Measurements from ENCODE around the gene RBBP7.

RBBP7 gene

DNA sequence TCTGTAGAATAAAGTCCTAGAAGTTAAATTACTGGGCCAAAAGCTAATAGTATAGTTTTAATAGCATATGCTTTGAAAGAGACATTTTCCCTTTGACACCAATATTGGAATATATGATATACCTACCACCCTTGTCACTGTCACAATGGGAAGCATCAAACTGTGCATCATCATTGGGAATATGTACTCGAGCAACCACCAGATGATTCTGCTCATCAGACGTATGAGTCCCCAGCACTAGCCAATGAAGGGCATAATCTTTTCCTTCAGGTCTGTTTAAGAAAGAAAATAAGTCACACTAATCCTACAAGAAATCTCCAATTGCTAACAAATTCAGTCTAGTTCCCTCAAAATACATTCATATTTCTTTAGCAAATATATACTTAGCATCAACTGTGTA is 7.3 kb downstream of the RBBP7 start:
- DNase-seq, result no peak

DNA sequence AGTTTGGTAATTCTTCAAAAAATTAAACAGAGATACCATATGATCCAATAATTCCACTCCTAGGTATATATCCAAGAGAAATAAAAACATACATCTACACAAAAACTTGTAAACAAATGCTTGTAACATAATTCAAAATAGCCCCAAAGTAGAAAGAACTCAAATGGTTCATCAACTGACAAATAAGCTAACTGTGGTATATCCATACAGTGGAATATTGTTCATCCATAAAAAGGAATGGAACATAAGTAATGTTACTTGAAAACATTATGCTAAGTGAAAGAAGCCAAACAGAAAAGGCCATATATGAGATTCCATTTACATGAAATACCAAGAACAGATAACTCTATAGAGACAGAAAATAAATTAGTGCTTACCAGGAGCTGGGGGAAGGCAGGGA is 13.4 kb downstream of the RBBP7 start:
- no peak for DNase-seq

DNA sequence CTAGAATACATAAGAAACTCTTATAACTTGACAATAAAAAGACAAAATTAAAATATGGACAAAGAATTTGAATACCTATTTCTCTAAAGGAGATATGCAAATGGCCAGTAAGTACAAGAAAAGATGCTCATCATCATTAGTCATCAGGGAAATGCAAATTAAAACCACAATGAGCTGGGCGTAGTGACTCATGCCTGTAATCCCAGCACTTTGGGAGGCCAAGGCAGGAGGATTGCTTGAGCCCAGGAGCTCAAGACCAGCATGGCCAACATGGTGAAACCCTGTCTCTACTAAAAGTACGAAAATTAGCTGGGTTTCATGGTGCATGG is 14.1 kb downstream of the RBBP7 start:
- DNase-seq, result peak in 1 of 2 experiments; percentile 2

DNA sequence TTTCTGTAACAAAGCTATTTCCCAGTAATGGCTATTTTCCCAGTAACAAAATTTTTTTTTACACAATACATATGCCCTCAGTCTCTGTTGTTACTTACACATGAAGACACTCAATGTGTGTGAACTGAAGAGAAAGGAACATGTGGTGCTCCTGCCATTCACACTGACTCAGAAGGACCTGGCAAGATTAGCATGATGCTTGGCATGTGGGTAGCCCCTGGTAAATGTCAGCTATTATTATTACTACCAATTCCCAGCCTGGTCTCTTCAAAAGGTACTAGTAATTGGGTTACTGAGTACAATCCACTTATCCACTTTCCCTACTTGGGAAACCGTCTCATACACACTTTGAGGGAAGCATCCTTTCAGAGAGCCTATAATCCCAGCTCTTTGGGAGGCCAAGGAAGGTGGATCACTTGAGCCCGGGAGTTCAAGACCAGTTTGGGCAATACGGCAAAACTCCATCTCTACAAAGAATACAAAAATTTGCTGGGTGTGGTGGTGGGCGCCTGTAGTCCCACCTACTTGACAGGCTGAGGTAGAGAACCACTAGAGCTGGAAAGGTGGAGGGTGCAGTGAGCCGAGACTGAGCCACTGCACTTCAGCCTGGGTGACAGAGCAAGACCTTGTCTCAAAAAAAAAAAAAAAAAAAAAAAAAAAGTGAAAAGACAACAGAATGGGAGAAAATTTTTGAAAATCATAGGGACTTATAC is 14.6 kb downstream of the RBBP7 start:
- no peak for DNase-seq

DNA sequence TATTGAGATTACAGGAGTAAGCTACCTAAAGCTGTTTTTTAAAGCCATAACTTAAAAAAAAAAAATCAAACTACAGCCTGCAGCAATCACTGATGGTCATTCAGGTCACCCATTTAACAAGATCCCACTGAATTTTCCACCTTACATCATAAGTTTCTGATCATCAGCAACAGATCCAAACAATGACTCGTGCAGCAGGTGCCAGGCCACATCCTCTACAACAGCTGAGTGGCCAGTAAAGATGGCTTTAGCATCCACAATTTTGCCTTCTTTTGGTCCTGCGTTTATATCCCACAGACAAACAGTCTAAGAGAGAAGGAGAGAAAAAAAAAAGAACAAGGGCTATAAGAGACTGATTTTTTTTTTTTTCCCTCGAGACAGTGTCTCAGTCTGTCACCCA is 16.6 kb downstream of the RBBP7 start:
- no peak for DNase-seq

DNA sequence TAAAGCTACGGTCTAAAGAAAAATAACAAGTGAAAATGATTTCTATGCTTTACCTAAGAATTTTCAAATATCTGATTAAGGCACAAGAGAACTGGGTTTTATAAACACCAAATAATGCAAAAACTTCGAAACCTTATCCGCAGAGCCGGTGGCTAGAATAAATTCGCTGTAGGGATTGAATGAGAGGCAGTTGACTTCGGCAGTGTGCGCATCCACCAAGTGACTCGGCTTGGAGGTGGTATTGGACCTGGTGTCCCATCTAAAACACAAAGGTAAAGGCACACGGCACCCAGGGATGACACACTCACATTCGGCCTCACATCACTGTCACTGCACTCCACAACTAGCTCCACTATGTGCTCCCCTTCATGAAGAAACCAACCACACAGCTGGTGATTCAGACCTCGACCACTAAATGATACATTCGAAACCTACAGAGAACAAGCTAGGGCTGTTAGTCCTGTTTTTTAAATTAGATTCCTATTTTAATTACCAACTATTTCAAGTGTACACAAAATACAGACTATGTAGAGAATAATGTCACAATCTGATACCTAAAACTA is 17.5 kb downstream of the RBBP7 start:
- DNase-seq, result no peak

DNA sequence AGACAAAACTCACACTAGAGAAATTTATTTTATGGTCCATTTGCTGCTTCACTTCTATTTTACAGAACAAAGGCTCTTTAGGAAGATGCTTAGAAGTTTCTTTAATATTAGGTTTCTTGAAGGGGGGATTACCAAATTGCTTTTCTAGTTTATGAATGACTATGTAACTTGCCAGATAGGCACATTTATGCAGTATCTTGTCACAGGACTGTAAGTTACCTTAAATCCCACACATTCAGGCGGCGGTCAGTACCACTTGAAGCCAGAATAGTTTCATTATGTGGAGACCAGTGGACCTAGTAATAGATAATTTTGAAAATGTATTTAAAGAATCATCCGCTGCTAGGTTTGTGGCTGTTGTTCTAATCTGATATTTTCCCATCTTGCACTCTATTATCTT is 18.3 kb downstream of the RBBP7 start:
- no peak for DNase-seq

DNA sequence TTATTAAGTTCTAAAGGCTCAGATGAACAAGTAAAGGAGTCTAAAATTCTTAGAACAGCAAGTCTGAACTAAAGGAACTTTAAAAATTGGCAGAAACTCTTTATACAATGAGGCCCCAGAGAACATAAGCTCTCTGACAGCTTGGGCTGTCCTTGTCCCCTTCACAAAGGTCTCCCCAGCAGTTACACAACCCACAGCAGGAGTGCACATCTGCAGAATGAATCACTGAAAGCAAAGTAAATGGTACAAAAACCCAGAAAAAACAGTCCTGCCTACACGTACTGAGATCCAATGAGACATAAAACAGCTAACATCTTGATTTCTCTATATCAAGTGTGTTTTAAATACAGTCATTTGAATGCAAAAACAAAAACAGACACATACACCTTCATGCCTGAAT is 18.7 kb downstream of the RBBP7 start:
- DNase-seq, result no peak

DNA sequence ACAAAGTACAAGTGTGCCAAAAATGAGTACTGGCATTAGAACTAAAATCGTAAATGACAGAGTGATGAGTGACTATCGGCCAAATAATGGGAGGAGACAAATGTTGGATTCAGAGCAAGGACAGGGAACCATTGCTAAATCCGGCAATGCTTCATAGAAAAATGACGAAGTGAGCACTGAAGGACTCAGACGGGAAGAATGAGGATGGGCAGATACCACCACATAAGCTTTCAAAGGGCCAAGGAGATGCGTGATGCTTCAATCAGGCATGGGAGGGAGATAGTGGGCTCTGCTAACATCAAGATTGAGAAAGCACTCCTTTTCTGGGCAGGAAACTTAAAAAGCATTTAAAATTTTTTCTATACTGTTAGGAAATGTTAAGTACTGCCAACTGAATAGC is 21.6 kb downstream of the RBBP7 start:
- DNase-seq, result no peak

DNA sequence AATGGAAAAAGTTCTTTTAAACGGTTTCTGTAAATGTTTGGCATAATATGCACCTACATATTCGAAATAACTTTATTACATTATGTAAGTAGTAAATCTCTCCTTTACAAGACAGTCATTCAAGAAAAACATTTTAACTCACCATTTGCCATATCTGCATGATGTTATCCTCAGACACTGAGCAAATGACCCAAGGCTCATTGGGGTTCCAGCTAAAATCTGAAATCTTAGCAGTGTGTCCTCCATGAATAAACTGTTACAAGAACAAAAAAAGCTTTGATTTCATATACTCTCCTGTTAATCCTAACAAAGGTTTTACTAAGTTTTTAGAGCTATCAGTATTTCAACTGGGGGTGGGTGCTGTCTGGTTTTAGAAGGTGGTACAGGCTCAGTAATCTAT is 24.5 kb downstream of the RBBP7 start:
- no peak for DNase-seq

DNA sequence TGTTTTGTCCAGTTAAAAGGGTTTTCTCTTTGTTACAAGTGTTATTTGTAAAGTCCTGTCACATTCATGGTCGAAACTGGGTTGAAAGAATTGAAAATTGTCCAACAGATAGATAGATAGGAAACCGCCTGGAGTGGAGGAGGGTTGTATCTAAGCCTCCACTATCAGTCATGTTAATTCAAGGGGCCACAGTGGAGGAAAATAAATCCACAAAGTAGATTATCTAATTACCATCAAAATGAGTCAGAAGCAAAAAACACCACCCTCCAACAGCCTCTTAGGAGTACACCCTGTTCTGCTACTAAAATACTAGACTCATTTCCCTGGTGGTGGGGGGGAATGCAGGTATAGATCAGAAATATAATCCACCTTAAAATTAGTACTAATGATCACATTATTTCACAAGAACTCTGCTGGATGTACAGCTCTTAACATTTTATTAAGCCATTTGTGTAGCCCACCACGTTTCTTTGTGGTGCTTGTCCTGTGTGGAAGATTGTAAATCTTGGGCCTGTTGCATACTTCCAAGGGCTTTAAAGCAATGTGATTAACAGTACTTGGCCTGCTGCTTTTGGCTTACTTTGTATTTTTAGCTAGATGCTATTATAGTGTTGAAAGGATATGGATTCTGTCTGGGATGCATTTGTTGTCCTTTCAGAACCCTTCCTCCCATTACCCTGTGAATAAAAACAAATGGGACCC is 26.8 kb downstream of the RBBP7 start:
- no peak for DNase-seq

DNA sequence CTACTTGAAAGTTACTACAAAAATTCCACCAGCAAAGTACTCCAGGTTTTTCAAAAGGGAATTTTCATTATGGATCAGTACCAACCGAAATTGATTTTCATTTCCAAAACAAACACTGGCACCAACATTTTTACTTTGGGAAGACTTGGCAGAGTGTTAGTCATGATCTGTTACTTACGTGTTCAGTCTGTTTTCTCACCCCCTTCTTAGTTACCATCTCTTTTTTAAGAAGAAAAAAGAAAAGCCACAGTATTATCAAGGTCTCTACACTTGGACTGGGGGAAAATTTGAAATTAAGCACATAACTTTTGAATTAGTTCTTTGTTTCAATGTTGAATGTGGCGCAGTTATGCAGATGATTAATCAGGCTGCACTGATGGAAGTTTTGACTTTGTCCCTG is 27.5 kb downstream of the RBBP7 start:
- DNase-seq, result no peak

DNA sequence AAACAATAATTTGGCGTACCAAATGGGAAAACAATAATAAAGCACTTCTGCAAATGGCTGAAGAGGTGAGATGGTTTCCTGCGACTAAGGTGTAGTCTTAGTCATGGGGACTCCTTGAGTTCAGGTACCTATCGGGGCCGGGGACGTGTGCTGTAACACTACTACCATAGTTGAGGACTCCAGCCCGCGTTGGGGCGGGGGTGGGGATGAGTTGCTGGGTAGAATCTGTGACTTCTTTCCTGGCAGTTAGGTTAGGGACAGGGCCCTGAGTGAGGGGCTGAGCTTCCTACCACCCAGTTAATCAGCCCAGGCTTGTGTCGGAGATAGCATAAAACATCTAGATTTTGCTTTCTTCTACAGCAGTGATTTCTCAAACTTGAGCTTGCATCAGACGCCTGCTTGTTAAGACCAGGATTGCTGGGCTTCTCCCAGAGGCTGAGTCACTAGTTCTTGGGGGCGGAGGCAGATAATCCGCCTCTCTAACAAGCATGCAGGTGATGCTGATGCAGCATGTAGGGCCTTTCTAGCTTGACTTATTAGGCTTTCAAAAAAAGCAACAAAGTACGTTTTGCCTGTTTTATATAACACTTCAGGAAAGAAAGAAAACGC is 30.2 kb downstream of the RBBP7 start:
- DNase-seq, result no peak

DNA sequence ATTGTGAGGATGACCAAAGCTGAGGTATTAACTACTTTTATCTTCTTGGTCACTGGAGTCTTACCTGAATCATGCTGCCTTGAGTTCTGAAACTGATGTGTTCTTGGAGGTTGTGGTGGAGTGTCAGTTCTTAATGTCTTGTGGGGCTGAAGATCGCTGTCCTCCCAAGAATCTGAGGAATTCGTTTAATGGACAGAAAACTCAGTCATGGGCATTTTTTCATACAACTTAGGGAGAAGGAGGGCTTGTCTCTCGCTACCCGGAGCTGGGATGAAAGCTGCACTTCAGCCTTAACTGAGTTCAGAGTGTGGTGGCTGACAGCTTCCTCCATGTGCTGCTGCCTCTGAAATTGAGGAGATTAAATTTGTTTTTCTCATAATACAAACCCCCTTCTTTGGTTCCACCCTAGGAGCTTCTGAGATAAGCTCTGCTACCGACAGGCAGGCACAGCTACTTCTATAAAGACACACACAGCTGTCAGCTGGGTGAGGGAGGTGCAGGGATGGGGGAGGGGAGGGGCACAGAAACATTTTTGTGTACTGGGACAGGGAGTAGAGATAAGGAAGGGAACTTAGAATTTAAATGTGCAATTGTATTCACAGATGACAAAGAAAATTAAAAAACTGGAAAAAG is 30.8 kb downstream of the RBBP7 start:
- DNase-seq, result no peak

DNA sequence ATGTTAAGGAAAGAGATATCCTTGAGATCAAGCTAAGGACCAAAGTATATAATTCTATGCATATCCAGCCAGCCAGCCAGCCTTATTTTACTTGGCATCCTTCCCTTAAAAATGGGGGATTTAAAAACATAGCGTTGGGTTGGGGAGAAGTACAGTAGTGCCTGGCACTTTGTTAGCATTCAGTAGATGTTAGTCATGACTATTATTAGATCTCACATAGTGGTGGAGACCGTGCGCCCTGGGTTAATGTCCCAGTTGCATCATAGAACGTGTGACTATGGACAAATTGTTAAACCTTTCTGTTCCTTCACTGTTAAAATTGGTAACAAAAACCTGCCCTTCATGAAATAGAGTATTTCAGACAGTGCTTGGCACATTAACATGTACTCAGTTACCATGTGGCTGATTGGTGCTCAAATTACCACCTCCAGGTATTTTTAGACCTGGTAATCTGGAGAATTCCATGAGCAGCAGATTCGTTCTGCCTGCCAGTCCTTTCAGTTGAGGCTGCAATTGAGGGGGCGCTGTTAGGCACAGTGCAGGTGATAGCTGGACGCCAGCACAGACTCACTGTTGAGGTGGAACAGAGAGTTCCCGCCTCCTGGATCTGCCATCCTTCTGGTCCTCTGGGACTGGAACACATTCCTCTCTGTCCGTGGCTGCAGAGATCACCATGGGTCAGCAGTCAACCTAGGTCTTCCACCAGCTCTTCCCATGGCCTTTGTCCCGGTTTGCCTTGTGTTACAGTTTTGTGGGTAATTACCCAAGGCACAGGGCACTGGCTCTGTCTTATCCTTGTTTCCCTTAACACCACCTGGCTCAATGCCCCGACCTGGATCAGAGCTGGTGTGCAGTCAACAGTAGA is 31.7 kb downstream of the RBBP7 start:
- DNase-seq, result no peak

DNA sequence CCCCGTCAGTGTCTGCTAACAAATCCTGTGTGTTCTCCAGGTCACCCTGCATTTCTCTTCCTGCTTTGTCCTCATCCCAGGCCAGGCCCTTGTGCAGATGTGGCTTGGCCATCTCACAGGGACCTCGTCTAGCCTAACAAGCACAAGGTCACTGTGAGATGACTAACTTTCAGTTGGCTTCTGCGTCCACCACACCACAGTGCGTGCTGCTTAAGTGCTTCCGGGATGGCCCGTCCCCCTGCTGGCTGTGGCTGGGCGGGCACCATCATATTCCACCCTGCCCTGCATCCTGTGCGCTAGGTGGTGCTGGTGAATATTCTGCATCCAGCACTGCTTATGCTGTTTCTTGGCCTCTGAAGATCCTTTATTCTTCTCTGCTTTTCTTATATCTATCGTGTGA is 33.8 kb downstream of the RBBP7 start:
- no peak for DNase-seq

DNA sequence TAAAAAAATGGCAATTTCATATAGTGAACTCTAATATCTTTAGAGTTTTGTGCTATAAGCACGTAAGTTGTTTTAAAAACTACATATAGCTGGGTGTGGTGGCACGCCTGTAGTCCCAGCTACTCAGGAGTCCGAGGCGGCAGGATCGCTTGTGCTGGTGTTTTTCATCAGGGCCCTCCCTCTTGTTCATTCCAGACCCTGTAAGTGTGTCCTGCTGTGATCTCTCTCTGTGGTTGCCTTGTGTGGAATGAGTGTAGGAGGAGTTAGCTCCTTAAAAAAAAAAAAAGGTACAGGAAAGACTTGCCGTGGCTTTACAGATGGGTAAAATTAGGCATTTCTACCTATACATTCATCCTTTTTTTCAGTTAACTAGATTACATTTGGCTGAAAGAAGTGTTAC is 35.4 kb downstream of the RBBP7 start:
- no peak for DNase-seq

DNA sequence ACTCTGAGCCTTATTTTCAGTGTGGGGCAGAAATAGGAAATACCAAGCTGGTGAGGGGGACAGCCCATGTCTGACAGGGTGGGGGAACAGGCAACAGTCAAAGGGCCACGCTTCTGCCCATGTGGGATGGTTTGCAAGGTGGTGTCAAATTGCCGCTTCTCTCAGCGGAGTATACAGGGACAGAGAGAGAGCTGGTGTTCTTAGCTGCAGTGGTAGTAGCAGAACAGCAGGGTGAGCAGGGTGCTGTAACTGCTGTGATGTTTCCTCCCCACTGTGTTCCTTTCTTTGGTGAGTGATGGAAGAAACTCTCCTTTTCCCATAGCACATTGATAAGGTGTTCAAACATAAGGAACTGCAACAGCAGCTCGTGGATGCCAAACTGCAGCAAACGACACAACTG is 37.9 kb downstream of the RBBP7 start:
- DNase-seq, result no peak

DNA sequence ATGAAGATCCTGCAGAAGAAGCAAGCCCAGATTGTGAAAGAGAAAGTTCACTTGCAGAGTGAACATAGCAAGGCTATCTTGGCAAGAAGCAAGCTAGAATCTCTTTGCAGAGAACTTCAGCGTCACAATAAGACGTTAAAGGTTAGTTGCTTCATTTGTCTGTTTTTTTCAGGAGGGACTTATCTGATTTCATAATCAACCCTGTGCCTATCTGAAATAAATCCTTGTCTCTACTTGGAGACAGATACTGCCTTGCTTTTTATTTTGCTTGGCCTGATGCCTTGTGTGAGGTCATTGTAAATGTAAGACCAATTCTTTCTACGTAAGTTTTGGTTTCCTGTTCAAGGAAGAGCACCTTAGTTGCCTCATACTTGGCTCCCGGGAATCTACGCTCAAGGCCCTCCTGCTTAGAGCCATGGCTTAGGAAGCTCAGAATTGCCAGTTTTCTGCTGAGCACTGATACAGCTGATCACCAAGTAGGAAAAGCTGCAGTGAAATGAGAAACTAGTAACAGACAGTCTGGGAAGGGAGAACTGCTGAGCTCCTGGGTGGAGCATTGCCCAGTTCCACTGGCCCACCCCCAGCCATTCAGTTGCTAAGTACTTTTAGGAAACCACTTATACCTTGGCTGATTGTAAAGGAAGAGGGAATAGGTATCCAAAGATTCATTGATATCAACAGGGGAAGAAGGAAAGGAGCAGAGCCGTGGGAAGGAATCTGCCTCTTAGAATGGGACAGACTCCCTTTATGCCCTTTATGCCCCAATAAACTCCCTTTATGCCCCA is 41.8 kb downstream of the RBBP7 start:
- no peak for DNase-seq

DNA sequence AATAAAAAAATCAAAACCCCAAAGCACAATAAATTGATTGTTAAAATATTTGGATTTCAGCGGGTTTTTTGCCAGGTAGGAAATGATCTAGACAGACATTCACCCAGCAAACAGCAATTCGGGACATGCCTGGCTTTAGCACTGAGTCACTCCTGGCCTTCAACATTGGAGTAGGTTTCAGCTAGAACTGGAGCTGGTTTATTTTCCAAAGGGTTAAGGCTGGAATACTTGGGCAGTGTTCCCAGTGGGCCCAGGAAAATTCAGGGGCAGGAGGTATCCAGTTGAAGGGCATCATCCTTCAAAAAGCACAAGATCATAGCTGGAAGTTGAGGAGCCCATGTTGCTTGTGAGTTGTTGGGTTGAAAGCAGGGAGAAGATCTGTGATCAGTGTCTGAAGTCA is 42.9 kb downstream of the RBBP7 start:
- no peak for DNase-seq

DNA sequence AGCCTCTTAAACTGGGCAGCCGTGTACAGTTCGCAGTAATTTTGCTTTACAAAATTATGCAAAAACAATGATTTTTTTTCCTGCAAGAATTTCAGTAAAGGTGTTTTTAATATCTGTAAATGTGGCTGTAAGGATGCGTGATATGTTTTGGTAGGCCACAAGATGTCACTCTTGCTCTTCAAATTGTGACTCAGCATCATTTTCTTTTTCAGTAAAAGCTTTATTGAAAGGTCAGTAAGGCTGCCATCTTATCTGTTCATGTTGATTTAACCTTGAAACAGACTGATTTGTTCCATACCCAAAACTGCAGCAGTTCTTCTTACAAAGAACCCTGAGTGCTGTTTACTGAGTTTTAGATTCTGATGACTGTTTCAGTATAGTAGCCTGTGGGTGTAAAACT is 44.0 kb downstream of the RBBP7 start:
- DNase-seq, result no peak
